ENCODE measurements around the gene ADORA2B.

ADORA2B gene

GRCh38 chr17:15966183-15966878 is 21.4 kb downstream of the ADORA2B start:
- Histone ChIP-seq H2AFZ (ENCODE audit: low read depth, low read length) (no peak overlapping the region), H3K9ac (ENCODE audit: low read length) (no peak overlapping the region), H3K36me3 (replicated peaks; ENCODE audit: low read depth, low read length) (no peaks in the 10 kb centered on the region), H3K27ac (ENCODE audit: low read length) (no peak overlapping the region), H3K27me3 (ENCODE audit: low read depth, low read length) (peaks cover 59% of the 10 kb centered on the region), H3K4me2 (ENCODE audit: low read length) (no peak overlapping the region), H3K9me3 (ENCODE audit: insufficient read depth, low read length) (no peaks in the 10 kb centered on the region), H4K20me1 (ENCODE audit: insufficient read depth, low read length) (no peaks in the 10 kb centered on the region; the same call in 1 of the 2 replicates), H3K4me3 (ENCODE audit: low read length) (no peak overlapping the region), H3K79me2 (ENCODE audit: low read length) (no peaks in the 10 kb centered on the region), H3K4me1 (ENCODE audit: low read length) (no peaks in the 10 kb centered on the region)
- no peak for TF ChIP-seq EZH2phosphoT487 (IDR thresholded peaks at IDR 0.05; ENCODE audit: low read depth)
- no peak for TF ChIP-seq CTCF (IDR thresholded peaks at IDR 0.05; ENCODE audit: low read depth, low read length)

- Histone ChIP-seq H3K4me3 (ENCODE audit: low read length) (no peak overlapping the region), H3K9ac (ENCODE audit: low read length) (no peak overlapping the region), H3K9me3 (ENCODE audit: insufficient read depth, low read length) (no peaks in the 10 kb centered on the region), H2AFZ (ENCODE audit: low read depth, low read length) (no peak overlapping the region), H3K27me3 (ENCODE audit: low read depth, low read length) (peaks cover 54% of the 10 kb centered on the region), H3K4me2 (ENCODE audit: low read length) (no peak overlapping the region), H3K36me3 (replicated peaks; ENCODE audit: low read depth, low read length) (no peaks in the 10 kb centered on the region), H3K79me2 (ENCODE audit: low read length) (no peaks in the 10 kb centered on the region), H3K4me1 (ENCODE audit: low read length) (no peaks in the 10 kb centered on the region), H4K20me1 (ENCODE audit: insufficient read depth, low read length) (no peaks in the 10 kb centered on the region; the same call in 1 of the 2 replicates), H3K27ac (ENCODE audit: low read length) (no peak overlapping the region)
- TF ChIP-seq EZH2phosphoT487 (IDR thresholded peaks at IDR 0.05; ENCODE audit: low read depth) (no peak), CTCF (IDR thresholded peaks at IDR 0.05; ENCODE audit: low read depth, low read length) (no peak)
Measured at GRCh38 chr17:15966879-15967248, 21.9 kb downstream of the ADORA2B start.

DNA sequence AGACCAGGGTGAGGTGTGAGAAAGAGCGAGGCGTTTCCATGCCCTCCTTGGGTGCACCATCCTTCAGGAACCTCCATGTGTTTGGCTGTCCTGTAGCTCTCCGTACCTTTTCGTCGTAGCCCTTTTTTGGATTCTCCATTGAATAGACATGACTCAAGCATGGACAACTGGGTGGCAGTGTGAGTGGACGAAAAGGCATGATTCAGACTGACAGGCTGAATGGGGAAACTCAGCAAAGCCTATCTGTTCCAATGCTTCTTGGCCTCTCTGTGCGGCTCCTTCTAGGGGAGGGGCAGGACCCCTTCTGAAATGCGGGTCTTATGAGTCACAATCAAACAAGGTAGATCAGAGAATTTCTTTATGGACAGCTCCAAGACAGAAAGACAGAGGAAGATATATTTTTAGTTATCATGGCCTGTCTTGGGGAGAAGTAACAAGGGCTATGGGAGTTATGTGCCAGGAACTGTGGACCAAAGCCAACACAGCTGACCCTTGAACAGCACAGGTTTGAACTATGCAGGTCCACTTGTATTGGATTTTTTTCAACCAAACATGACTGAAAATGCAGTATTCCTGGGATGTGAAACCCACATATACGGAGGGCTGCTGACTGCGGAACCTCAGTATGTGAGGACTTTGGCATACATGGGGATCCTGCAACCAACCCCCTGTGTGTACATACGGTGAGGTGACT is 22.9 kb downstream of the ADORA2B start:
- H3K9ac ChIP-seq (ENCODE audit: low read length): no peak overlapping the region
- H4K20me1 ChIP-seq (ENCODE audit: insufficient read depth, low read length): no peaks in the 10 kb centered on the region; the same call in 1 of the 2 replicates
- H3K36me3 ChIP-seq (replicated peaks; ENCODE audit: low read depth, low read length): no peaks in the 10 kb centered on the region
- no peaks in the 10 kb centered on the region for H3K9me3 ChIP-seq (ENCODE audit: insufficient read depth, low read length)
- H3K4me2 ChIP-seq (ENCODE audit: low read length): no peak overlapping the region
- no peak for TF ChIP-seq EZH2phosphoT487 (IDR thresholded peaks at IDR 0.05; ENCODE audit: low read depth)
- TF ChIP-seq CTCF (IDR thresholded peaks at IDR 0.05; ENCODE audit: low read depth, low read length): no peak
- H3K4me3 ChIP-seq (ENCODE audit: low read length): no peak overlapping the region
- H3K27ac ChIP-seq (ENCODE audit: low read length): no peak overlapping the region
- H3K27me3 ChIP-seq (ENCODE audit: low read depth, low read length): peaks cover 54% of the 10 kb centered on the region
- no peak overlapping the region for H2AFZ ChIP-seq (ENCODE audit: low read depth, low read length)
- H3K4me1 ChIP-seq (ENCODE audit: low read length): no peaks in the 10 kb centered on the region
- no peaks in the 10 kb centered on the region for H3K79me2 ChIP-seq (ENCODE audit: low read length)

- H3K36me3 ChIP-seq (replicated peaks; ENCODE audit: low read depth, low read length): no peaks in the 10 kb centered on the region
- no peak overlapping the region for H3K4me2 ChIP-seq (ENCODE audit: low read length)
- H3K9me3 ChIP-seq (ENCODE audit: insufficient read depth, low read length): no peaks in the 10 kb centered on the region
- H2AFZ ChIP-seq (ENCODE audit: low read depth, low read length): no peak overlapping the region
- no peaks in the 10 kb centered on the region for H3K4me1 ChIP-seq (ENCODE audit: low read length)
- no peak overlapping the region for H3K4me3 ChIP-seq (ENCODE audit: low read length)
- peaks cover 43% of the 10 kb centered on the region for H3K27me3 ChIP-seq (ENCODE audit: low read depth, low read length)
- no peak for TF ChIP-seq EZH2phosphoT487 (IDR thresholded peaks at IDR 0.05; ENCODE audit: low read depth)
- no peak for TF ChIP-seq CTCF (IDR thresholded peaks at IDR 0.05; ENCODE audit: low read depth, low read length)
- H3K9ac ChIP-seq (ENCODE audit: low read length): no peak overlapping the region
- no peak overlapping the region for H3K27ac ChIP-seq (ENCODE audit: low read length)
- H3K79me2 ChIP-seq (ENCODE audit: low read length): no peaks in the 10 kb centered on the region
- no peaks in the 10 kb centered on the region; the same call in 1 of the 2 replicates for H4K20me1 ChIP-seq (ENCODE audit: insufficient read depth, low read length)
Measured at GRCh38 chr17:15969463-15969862, 24.5 kb downstream of the ADORA2B start.

Measured in OCI-LY3 (cell line).